Pancreas (tissue), 10 donors: ENCODE measurements around the gene CNTFR. TPM values are rescaled to one million over a fixed set of nuclear protein-coding genes. Genes with fewer than 3 reads are reported as not detected.

Experiments used
- ATAC-seq, 4 donors: fragments of 200-7000 bp; cut with Tn5 transposase; one replicate each; pipeline versions ENCODE4 v1.8.0 to v1.9.1; 2020; ENCODE audit warnings: mild to moderate bottlenecking in 4 of 4, moderate library complexity in 4 of 4
- DNase-seq, 6 donors: peaks; one replicate each; pipeline ENCODE4 v3.0.0-alpha.2; 2020
- FAIRE-seq: peaks from 2 replicates; lab custom pipeline; 2012; peaks lifted over from hg19 to GRCh38; lab: Jason Lieb, UNC
- H3K27ac ChIP-seq, 4 donors: fragments of 200-600 bp; sonication (generic); 1 replicate in 3 of 4; 2 replicates in 1 of 4; pipeline versions ENCODE4 v1.5.0 to v1.8.0; 2020
- H3K27me3 ChIP-seq, 4 donors: fragments of 200-600 bp; one replicate each; pipeline ENCODE4 v1.8.0; 2021
- H3K36me3 ChIP-seq, 3 donors: fragments of 200-600 bp; sonication (generic) in 1 of 3; one replicate each; pipeline versions ENCODE4 v1.5.0 to v1.8.0; 2020 to 2021
- H3K4me1 ChIP-seq, 3 donors: fragments of 200-600 bp; one replicate each; pipeline ENCODE4 v1.8.0; 2021
- H3K4me3 ChIP-seq, 4 donors: fragments of 200-600 bp; sonication (generic) in 2 of 4; one replicate each; pipeline versions ENCODE4 v1.5.0 to v1.8.0; 2020 to 2021
- H3K9me3 ChIP-seq, 4 donors: fragments of 200-600 bp; one replicate each; pipeline ENCODE4 v1.8.0; 2021
- CTCF ChIP-seq, 4 donors: fragments of 200-600 bp; sonication (generic) in 3 of 4; IDR thresholded peaks; one replicate each; pipeline versions ENCODE4 v1.5.0 to v1.8.0; 2021; ENCODE audit warnings: antibody characterized with exemption in 4 of 4
- WGBS, 2 donors: extraction: QIAGEN DNeasy Blood & Tissue Kit; methylation state at CpG; one replicate each; pipeline ENCODE4 v1.1.7; 2013; 5-methylcytosine and 5-hydroxymethylcytosine counted together
- intact Hi-C, 3 donors: fragments of 100-400 bp; cut with DNase I; formaldehyde crosslinking; loops; one replicate each; pipeline versions ENCODE4 v1.11.1 to v1.14.2; 2022
- polyA plus RNA-seq, 2 donors: library from polyadenylated mRNA; stranded (reverse); fragments of 200-250 nt; gene quantifications; one replicate each; pipeline ENCODE4 v1.2.3, GENCODE V29; 2013
- total RNA-seq, 6 donors: library from RNA; stranded (reverse); fragmentation: NEBNext Ultra II Directional in 4 of 6; extraction: Animal tissue kit (Norgen Biotek cat#: 25700) in 4 of 6; gene quantifications; one replicate each; pipeline versions ENCODE4 v1.2.1 to v1.2.4, GENCODE V29; 2021 to 2023
- donor health status: healthy with polysubstance abuse.
- donor health status: DM: no; HTN: no; CAD: no; lungs with moderate emphysema.
- donor health status: DM: no; HTN: no; CAD: no.
- donor health status: control.
- donor health status: control.
- donor health status: Bipolar disorder and iron deficiency.
- donor health status: DM: yes; HTN: yes; CAD: no.
- donor health status: DM: no; HTN: no; CAD: no.
- donor health status: DM: no; HTN: no; CAD: no.
- donor health status: DM: yes; HTN: yes; CAD: no.

The CNTFR gene
- total and polyA plus RNA-seq, 8 donors: 0.12 to 2.6 (median 0.87) TPM; not detected in 1

GRCh38 chr9:34513567-34514214, 75.8 kb downstream of the CNTFR start:
- Histone ChIP-seq H3K4me1 (no peaks in the 10 kb centered on the region), H3K4me3 (no peak overlapping the region), H3K27me3 (no peaks in the 10 kb centered on the region), H3K36me3 (no peaks in the 10 kb centered on the region), H3K9me3 (no peaks in the 10 kb centered on the region), H3K27ac (no peak overlapping the region)
- DNase-seq (no peak), FAIRE-seq (no peak), ATAC-seq (peak in 1 of 4 donors; percentile 21)
- intact Hi-C loops: no loop called here
- TF ChIP-seq CTCF (IDR thresholded peaks at IDR 0.05): no peak
- 88 to 92% methylated on average over 2 of the region's 2 CpGs for WGBS, 2 donors

- intact Hi-C loops: no loop called here
- Histone ChIP-seq H3K27me3 (no peaks in the 10 kb centered on the region), H3K9me3 (no peaks in the 10 kb centered on the region), H3K27ac (no peak overlapping the region), H3K4me3 (no peak overlapping the region), H3K36me3 (no peaks in the 10 kb centered on the region), H3K4me1 (no peaks in the 10 kb centered on the region)
- WGBS, 2 donors: 63 to 64% methylated on average over 9 of the region's 9 CpGs
- DNase-seq: no peak
- no peak for TF ChIP-seq CTCF (IDR thresholded peaks at IDR 0.05)
- peak in 1 of 4 donors; percentile 19 for ATAC-seq
- FAIRE-seq: no peak
These were observed 77.1 kb downstream of the CNTFR start for GRCh38 chr9:34512131-34513078.

GRCh38 chr9:34510497-34511468, 78.7 kb downstream of the CNTFR start:
- ATAC-seq (peak in 2 of 4 donors; percentile 48 to 54), DNase-seq (no peak), FAIRE-seq (no peak)
- Histone ChIP-seq H3K4me1 (no peaks in the 10 kb centered on the region), H3K27ac (no peak overlapping the region), H3K4me3 (no peak overlapping the region), H3K27me3 (no peaks in the 10 kb centered on the region), H3K36me3 (no peaks in the 10 kb centered on the region), H3K9me3 (no peaks in the 10 kb centered on the region)
- TF ChIP-seq CTCF (IDR thresholded peaks at IDR 0.05): no peak
- intact Hi-C loops: no loop called here
- 77 to 82% methylated on average over 12 to 13 of the region's 13 CpGs for WGBS, 2 donors

DNA sequence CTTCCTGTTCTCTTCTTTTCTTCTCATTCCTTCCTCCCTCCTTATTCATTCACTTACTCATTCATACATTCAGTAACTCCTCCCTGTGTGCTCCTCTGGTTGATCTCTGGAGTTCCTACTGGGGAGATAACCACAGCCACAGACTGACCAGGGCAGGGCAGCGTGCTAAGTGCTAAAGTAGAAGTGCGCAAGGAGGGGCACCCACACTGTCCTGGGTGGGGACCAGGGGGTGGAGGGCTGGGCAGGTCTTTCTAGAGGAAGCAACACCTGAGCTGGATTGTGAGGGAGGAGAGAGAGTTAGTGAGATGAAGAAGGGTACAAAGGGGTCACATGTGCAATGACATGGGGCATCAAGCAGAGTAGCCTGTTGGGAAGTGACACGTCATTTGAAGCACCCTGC, 80.6 kb downstream of the CNTFR start:
- Histone ChIP-seq H3K9me3 (no peaks in the 10 kb centered on the region), H3K4me3 (no peak overlapping the region), H3K27ac (no peak overlapping the region), H3K27me3 (no peaks in the 10 kb centered on the region), H3K36me3 (no peaks in the 10 kb centered on the region), H3K4me1 (no peaks in the 10 kb centered on the region)
- no peak for ATAC-seq
- TF ChIP-seq CTCF (IDR thresholded peaks at IDR 0.05): no peak
- intact Hi-C loops: loop anchor here in 1 of 3 donors (10.0 kb wide), 1 partner anchor 74 kb away; no protein-coding TSS in a partner anchor
- no peak for FAIRE-seq
- 85 to 88% methylated on average over 3 of the region's 3 CpGs for WGBS, 2 donors
- DNase-seq: no peak
